H1 (cell line): ENCODE measurements around the gene TMEM63C. TPM values are rescaled to one million over a fixed set of nuclear protein-coding genes. Genes with fewer than 3 reads are reported as not detected.

ENCODE experiments used
- CTCF ChIA-PET: fragments of 300-600 bp; sonication (Branson Sonifier 250); formaldehyde crosslinking; loops from one replicate; lab custom pipeline; 2021; ENCODE audit not compliant: partially characterized antibody; lab: Charles Lee
- POLR2A ChIA-PET: fragments of 300-600 bp; sonication (Branson Sonifier 250); formaldehyde crosslinking; loops from one replicate; lab custom pipeline; 2021; ENCODE audit warnings: inconsistent platforms; ENCODE audit not compliant: partially characterized antibody; lab: Charles Lee
- DNase-seq, 2 experiments: peaks; one replicate each; pipeline versions ENCODE4 v3.0.0 to v3.0.0-alpha.2; 2010 to 2022; ENCODE audit warnings: low spot score in 2 of 2, low read depth in 1 of 2, mixed read lengths in 1 of 2
- FAIRE-seq: peaks from 2 replicates; lab custom pipeline; 2011; peaks lifted over from hg19 to GRCh38; lab: Jason Lieb, UNC
- H2AFZ ChIP-seq: 2 replicates; pipeline ENCODE4 v1.8.1; 2012; ENCODE audit warnings: low read length, inconsistent platforms
- H2AK5ac ChIP-seq: 2 replicates; pipeline ENCODE4 v1.6.1; 2013; ENCODE audit warnings: low read depth, low read length
- H2BK120ac ChIP-seq: replicated peaks from 2 replicates; pipeline ENCODE3; 2013; ENCODE audit warnings: low read depth, low read length, inconsistent platforms
- H2BK12ac ChIP-seq: 2 replicates; pipeline ENCODE4 v1.6.1; 2013; ENCODE audit warnings: low read depth, low read length
- H2BK15ac ChIP-seq: 2 replicates; pipeline ENCODE4 v1.6.1; 2013; ENCODE audit warnings: low read length
- H2BK20ac ChIP-seq: 2 replicates; pipeline ENCODE4 v1.6.1; 2013; ENCODE audit warnings: low read length
- H2BK5ac ChIP-seq: 2 replicates; pipeline ENCODE4 v1.6.1; 2013; ENCODE audit warnings: low read depth, low read length
- H3K14ac ChIP-seq: 2 replicates; pipeline ENCODE4 v1.6.1; 2013; ENCODE audit warnings: inconsistent platforms; ENCODE audit not compliant: insufficient read length
- H3K18ac ChIP-seq: 2 replicates; pipeline ENCODE4 v1.6.1; 2013; ENCODE audit warnings: low read length; ENCODE audit errors: extremely low read depth
- H3K23ac ChIP-seq: 2 replicates; pipeline ENCODE4 v1.6.1; 2013; ENCODE audit warnings: inconsistent platforms; ENCODE audit not compliant: insufficient read length
- H3K23me2 ChIP-seq: 2 replicates; pipeline ENCODE4 v1.6.1; 2013; ENCODE audit warnings: low read depth, low read length
- H3K27ac ChIP-seq: 2 replicates; pipeline ENCODE4 v1.6.1; 2011; ENCODE audit warnings: low read depth, low read length, inconsistent platforms
- H3K27me3 ChIP-seq, 4 experiments: replicated peaks in 1 of 4; 1 replicate in 1 of 4; 2 replicates in 3 of 4; pipeline versions ENCODE4 v1.6.1 to v1.8.1; 2011 to 2013; ENCODE audit warnings: low read length in 3 of 4, mild to moderate bottlenecking in 3 of 4, inconsistent platforms in 2 of 4, mixed read lengths in 2 of 4, moderate library complexity in 1 of 4; ENCODE audit not compliant: control insufficient read depth in 3 of 4, insufficient read depth in 3 of 4; ENCODE audit errors: extremely low read depth in 1 of 4
- H3K36me3 ChIP-seq, 4 experiments: 2 replicates each; pipeline versions ENCODE4 v1.6.1 to v1.8.1; 2011 to 2013; ENCODE audit warnings: mild to moderate bottlenecking in 4 of 4, low read length in 3 of 4, moderate library complexity in 2 of 4, control low read depth in 1 of 4, inconsistent platforms in 1 of 4; ENCODE audit not compliant: insufficient read depth in 4 of 4, control insufficient read depth in 2 of 4
- H3K4ac ChIP-seq: replicated peaks from 2 replicates; pipeline ENCODE3; 2013; ENCODE audit warnings: low read length, low read depth, mixed read lengths, inconsistent platforms; ENCODE audit not compliant: insufficient read length
- H3K4me1 ChIP-seq, 4 experiments: replicated peaks in 1 of 4; 1 replicate in 1 of 4; 2 replicates in 3 of 4; pipeline versions ENCODE4 v1.6.1 to v1.8.1; 2011 to 2013; ENCODE audit warnings: low read length in 3 of 4, inconsistent platforms in 2 of 4, mixed read lengths in 1 of 4; ENCODE audit not compliant: insufficient read depth in 4 of 4, control insufficient read depth in 3 of 4
- H3K4me2 ChIP-seq, 2 experiments: 2 replicates each; pipeline versions ENCODE4 v1.6.1 to v1.8.1; 2011 to 2013; ENCODE audit warnings: low read depth in 2 of 2, low read length in 2 of 2, control low read depth in 1 of 2, inconsistent platforms in 1 of 2, mild to moderate bottlenecking in 1 of 2; ENCODE audit not compliant: insufficient read depth in 1 of 2
- H3K4me3 ChIP-seq, 4 experiments: fragments of 200-600, 300-600 bp in 1 of 4; sonication (generic), shearing (Covaris generic), sonication (Bioruptor Twin) in 1 of 4; 2 replicates each; pipeline versions ENCODE4 v1.5.1 to v1.8.1; 2011 to 2016; ENCODE audit warnings: low read length in 4 of 4, low read depth in 3 of 4, control low read depth in 2 of 4, inconsistent platforms in 2 of 4, mild to moderate bottlenecking in 2 of 4, mixed read lengths in 1 of 4, moderate library complexity in 1 of 4; ENCODE audit not compliant: insufficient read depth in 2 of 4; ENCODE audit errors: extremely low read depth in 1 of 4
- H3K56ac ChIP-seq: replicated peaks from 2 replicates; pipeline ENCODE3; 2013; ENCODE audit warnings: low read depth, mild to moderate bottlenecking, mixed read lengths, low read length, inconsistent platforms; ENCODE audit not compliant: insufficient read length
- H3K79me1 ChIP-seq: 2 replicates; pipeline ENCODE4 v1.6.1; 2013; ENCODE audit warnings: low read depth, low read length, control low read depth
- H3K79me2 ChIP-seq, 2 experiments: 2 replicates each; pipeline versions ENCODE4 v1.6.1 to v1.8.1; 2012 to 2013; ENCODE audit warnings: low read length in 2 of 2, mild to moderate bottlenecking in 2 of 2, inconsistent platforms in 1 of 2; ENCODE audit not compliant: insufficient read depth in 2 of 2, control insufficient read depth in 1 of 2
- H3K9ac ChIP-seq, 4 experiments: replicated peaks in 1 of 4; 1 replicate in 1 of 4; 2 replicates in 3 of 4; pipeline versions ENCODE4 v1.6.1 to v1.8.1; 2011 to 2013; ENCODE audit warnings: low read depth in 3 of 4, low read length in 3 of 4, control low read depth in 2 of 4, mild to moderate bottlenecking in 2 of 4, moderate library complexity in 2 of 4, inconsistent platforms in 1 of 4; ENCODE audit errors: extremely low read depth in 1 of 4
- H3K9me3 ChIP-seq, 2 experiments: 2 replicates each; pipeline versions ENCODE4 v1.6.1 to v1.8.1; 2012 to 2013; ENCODE audit warnings: mild to moderate bottlenecking in 2 of 2, moderate library complexity in 2 of 2, control low read depth in 1 of 2, inconsistent platforms in 1 of 2, low read depth in 1 of 2, low read length in 1 of 2, mixed read lengths in 1 of 2; ENCODE audit not compliant: insufficient read depth in 2 of 2
- H4K20me1 ChIP-seq, 2 experiments: replicated peaks in 1 of 2; 2 replicates each; pipeline versions ENCODE3 to v1.8.1; 2011 to 2013; ENCODE audit warnings: inconsistent platforms in 2 of 2, low read length in 2 of 2, mild to moderate bottlenecking in 1 of 2; ENCODE audit not compliant: insufficient read depth in 2 of 2, control insufficient read depth in 1 of 2
- H4K5ac ChIP-seq: 2 replicates; pipeline ENCODE4 v1.6.1; 2013; ENCODE audit warnings: low read length, low read depth, mixed read lengths, inconsistent platforms; ENCODE audit not compliant: insufficient read length
- H4K8ac ChIP-seq: 2 replicates; pipeline ENCODE4 v1.8.0; 2013; ENCODE audit warnings: mild to moderate bottlenecking, moderate library complexity, low read length, inconsistent platforms; ENCODE audit not compliant: insufficient read depth; ENCODE audit errors: extremely low read depth
- H4K91ac ChIP-seq: replicated peaks from 2 replicates; pipeline ENCODE3; 2013; ENCODE audit warnings: low read length, mixed read lengths, inconsistent platforms; ENCODE audit not compliant: insufficient read length
- BCL11A ChIP-seq, 2 experiments: IDR thresholded peaks; one replicate each; pipeline ENCODE4 v1.6.1; 2011; ENCODE audit warnings: low read depth in 2 of 2, low read length in 2 of 2, mild to moderate bottlenecking in 2 of 2
- EGR1 ChIP-seq: IDR thresholded peaks from 2 replicates; pipeline ENCODE4 v1.6.1; 2011; ENCODE audit warnings: low read depth, low read length, borderline replicate concordance
- GTF2F1 ChIP-seq: IDR thresholded peaks from 2 replicates; pipeline ENCODE4 v1.6.1; 2012; ENCODE audit warnings: low read depth, low read length, improper control_type of control experiment, borderline replicate concordance
- POLR2A ChIP-seq, 2 experiments: IDR thresholded peaks; 1 replicate in 1 of 2; 2 replicates in 1 of 2; pipeline ENCODE4 v1.6.1; 2011; ENCODE audit warnings: low read depth in 2 of 2, low read length in 2 of 2, mild to moderate bottlenecking in 2 of 2; ENCODE audit errors: control extremely low read depth in 1 of 2
- RFX5 ChIP-seq: IDR thresholded peaks from 2 replicates; pipeline ENCODE4 v1.6.1; 2011; ENCODE audit warnings: low read depth, low read length, improper control_type of control experiment, borderline replicate concordance
- SIX5 ChIP-seq: IDR thresholded peaks from 2 replicates; pipeline ENCODE4 v1.6.1; 2011; ENCODE audit warnings: mild to moderate bottlenecking, low read depth, low read length
- WGBS, 2 experiments: shearing (Covaris generic) in 1 of 2; methylation state at CpG; one replicate each; pipeline versions ENCODE4 v1.1.6 to v1.1.7; 2013 to 2015; ENCODE audit warnings: low lambda C conversion rate in 2 of 2, mixed read lengths in 2 of 2, inconsistent platforms in 1 of 2, low coverage in 1 of 2, missing lambda C conversion rate in 1 of 2; ENCODE audit not compliant: insufficient replicate concordance in 2 of 2, insufficient coverage in 1 of 2, insufficient read length in 1 of 2; ENCODE audit errors: extremely low coverage in 1 of 2, missing lambda C conversion rate in 1 of 2; 5-methylcytosine and 5-hydroxymethylcytosine counted together
- polyA plus RNA-seq, 7 experiments: library from polyadenylated mRNA; depleted of rRNA in 3 of 7; stranded (reverse) in 5 of 7; unstranded in 2 of 7; fragments of >200 nt in 5 of 7; fragments of 200-250 nt in 2 of 7; gene quantifications; 1 replicate in 5 of 7; 2 replicates in 1 of 7; 4 replicates in 1 of 7; pipeline versions ENCODE4 v1.2.1 to v1.2.3, GENCODE V29; 2011 to 2013; ENCODE audit warnings: missing spikeins in 2 of 7, mixed read lengths in 2 of 7
- total RNA-seq: library from RNA; stranded (reverse); fragmentation: NEBNext Ultra II Directional; extraction: Animal tissue kit (Norgen Biotek cat#: 25700); gene quantifications from 2 replicates; pipeline ENCODE4 v1.2.1, GENCODE V29; 2021
- TF ChIP-seq, protein P1 (sequence below): IDR thresholded peaks from 2 replicates; pipeline ENCODE4 v1.6.1; 2012; ENCODE audit warnings: low read length, inconsistent platforms
- TF ChIP-seq, protein P2 (sequence below): IDR thresholded peaks from 2 replicates; pipeline ENCODE4 v1.6.1; 2011; ENCODE audit warnings: low read length, improper control_type of control experiment

The TMEM63C gene
- total and polyA plus RNA-seq, 2 of the 8 experiments (the other 6 are each of a cell fraction or from before 2014, with no cell fraction given), result 3.0 to 7.6 TPM

DNA sequence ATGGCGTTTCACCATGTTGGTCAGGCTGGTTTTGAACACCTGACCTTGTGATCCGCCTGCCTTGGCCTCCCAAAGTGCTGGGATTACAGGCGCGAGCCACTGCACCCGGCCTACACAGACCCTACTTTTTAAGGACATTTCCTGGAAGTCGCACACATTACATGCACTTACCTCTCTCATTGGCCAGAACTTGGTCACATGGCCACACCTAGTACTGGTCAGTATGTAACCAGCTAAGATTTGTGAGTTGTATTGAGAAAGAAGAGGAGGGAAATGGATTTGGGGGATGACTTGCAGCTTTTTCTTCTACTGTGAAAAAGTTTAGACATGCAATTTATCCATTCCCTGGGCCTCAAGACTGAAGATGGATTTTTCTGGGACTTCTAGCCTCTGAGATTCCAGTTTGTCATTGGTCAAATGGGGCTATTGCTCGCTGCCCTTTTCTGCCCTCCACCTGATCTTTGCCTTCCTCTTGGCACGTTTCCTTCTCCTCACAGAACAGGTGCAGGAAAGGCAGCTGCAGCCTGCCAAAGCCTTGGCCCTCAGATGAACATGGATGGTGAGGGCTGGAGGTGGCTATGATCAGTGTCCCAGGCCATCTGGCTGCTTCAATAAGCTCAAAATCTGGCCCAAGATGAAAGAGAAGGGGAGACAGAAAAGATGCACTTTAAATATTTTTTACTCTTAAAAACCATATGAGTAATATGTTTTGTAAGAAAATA is 32.9 kb upstream of the TMEM63C start:
- H4K91ac ChIP-seq, result no peak overlapping the region
- H3K4me3 ChIP-seq, result no peak overlapping the region
- H3K9me3 ChIP-seq, result no peaks in the 10 kb centered on the region
- H4K5ac ChIP-seq, result peak overlapping the region; percentile 53
- no peak overlapping the region; a peak in 1 of 7 replicates for H3K9ac ChIP-seq
- H2BK5ac ChIP-seq, result no peak overlapping the region
- no peak overlapping the region for H4K8ac ChIP-seq
- no peak overlapping the region for H3K56ac ChIP-seq
- 77% methylated on average over 8 of the region's 8 CpGs; no CpG with 5 or more reads in 1 of the 2 experiments for WGBS, 2 experiments
- DNase-seq (no peak), FAIRE-seq (no peak)
- peaks cover 9 to 33% (median 15%) of the 10 kb centered on the region in 4 experiments for H3K4me1 ChIP-seq
- H3K18ac ChIP-seq, result no peak overlapping the region
- no peak overlapping the region for H2BK120ac ChIP-seq
- no peak overlapping the region for H3K14ac ChIP-seq
- H3K79me1 ChIP-seq, result no peaks in the 10 kb centered on the region
- H2BK20ac ChIP-seq, result no peak overlapping the region
- TF ChIP-seq, protein P1, sequence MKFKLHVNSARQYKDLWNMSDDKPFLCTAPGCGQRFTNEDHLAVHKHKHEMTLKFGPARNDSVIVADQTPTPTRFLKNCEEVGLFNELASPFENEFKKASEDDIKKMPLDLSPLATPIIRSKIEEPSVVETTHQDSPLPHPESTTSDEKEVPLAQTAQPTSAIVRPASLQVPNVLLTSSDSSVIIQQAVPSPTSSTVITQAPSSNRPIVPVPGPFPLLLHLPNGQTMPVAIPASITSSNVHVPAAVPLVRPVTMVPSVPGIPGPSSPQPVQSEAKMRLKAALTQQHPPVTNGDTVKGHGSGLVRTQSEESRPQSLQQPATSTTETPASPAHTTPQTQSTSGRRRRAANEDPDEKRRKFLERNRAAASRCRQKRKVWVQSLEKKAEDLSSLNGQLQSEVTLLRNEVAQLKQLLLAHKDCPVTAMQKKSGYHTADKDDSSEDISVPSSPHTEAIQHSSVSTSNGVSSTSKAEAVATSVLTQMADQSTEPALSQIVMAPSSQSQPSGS, result no peak
- TF ChIP-seq EGR1, result no peak
- TF ChIP-seq GTF2F1, result no peak
- TF ChIP-seq RFX5, result no peak
- TF ChIP-seq BCL11A (IDR thresholded peaks at IDR 0.05; ENCODE audit: low read depth in 2 of 2, low read length in 2 of 2), result no peak
- TF ChIP-seq SIX5, result no peak
- no peak for TF ChIP-seq POLR2A (IDR thresholded peaks at IDR 0.05; ENCODE audit: control extremely low read depth in 1 of 2, low read depth in 2 of 2, low read length in 2 of 2)
- TF ChIP-seq, protein P2, sequence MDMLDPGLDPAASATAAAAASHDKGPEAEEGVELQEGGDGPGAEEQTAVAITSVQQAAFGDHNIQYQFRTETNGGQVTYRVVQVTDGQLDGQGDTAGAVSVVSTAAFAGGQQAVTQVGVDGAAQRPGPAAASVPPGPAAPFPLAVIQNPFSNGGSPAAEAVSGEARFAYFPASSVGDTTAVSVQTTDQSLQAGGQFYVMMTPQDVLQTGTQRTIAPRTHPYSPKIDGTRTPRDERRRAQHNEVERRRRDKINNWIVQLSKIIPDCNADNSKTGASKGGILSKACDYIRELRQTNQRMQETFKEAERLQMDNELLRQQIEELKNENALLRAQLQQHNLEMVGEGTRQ, result peak; percentile 79
- no peaks in the 10 kb centered on the region for H3K36me3 ChIP-seq
- no peaks in the 10 kb centered on the region for H3K27me3 ChIP-seq
- H3K23me2 ChIP-seq, result no peaks in the 10 kb centered on the region
- H4K20me1 ChIP-seq, result no peaks in the 10 kb centered on the region
- POLR2A ChIA-PET, result interaction anchor here (1.2 to 1.4 kb wide), 3 partner anchors 43 to 78 kb away, joined by 3 to 4 read pairs (median 3); no protein-coding TSS in a partner anchor
- no peaks in the 10 kb centered on the region for H3K79me2 ChIP-seq
- H2BK12ac ChIP-seq, result no peak overlapping the region
- peak overlapping the region; percentile 63 for H3K4ac ChIP-seq
- H2AFZ ChIP-seq, result no peak overlapping the region
- H2BK15ac ChIP-seq, result no peak overlapping the region
- no peak overlapping the region for H3K27ac ChIP-seq
- no peak overlapping the region for H3K4me2 ChIP-seq
- H2AK5ac ChIP-seq, result no peak overlapping the region
- H3K23ac ChIP-seq, result no peak overlapping the region
- CTCF ChIA-PET, result interaction anchor here (0.7 to 52.5 kb wide), 13 partner anchors 7 to 276 kb away, joined by 3 to 1490 read pairs (median 16); partner anchors contain the start of genes CIPC and ZDHHC22
